ENCODE measurements around the gene PTPA. TPM values are rescaled to one million over a fixed set of nuclear protein-coding genes. Genes with fewer than 3 reads are reported as not detected.

Gene PTPA
- total RNA-seq, 4 donors from 2014 or later = 48.7 to 65.7 (median 51.9) TPM

GRCh38 chr9:129097671-129098306 is 13.4 kb upstream of the PTPA start:
- Histone ChIP-seq H3K27ac (no peak overlapping the region), H3K4me1 (no peaks in the 10 kb centered on the region), H3K4me3 (no peak overlapping the region), H3K9me3 (no peaks in the 10 kb centered on the region), H3K27me3 (no peaks in the 10 kb centered on the region), H3K36me3 (peaks cover 0 to 63% (median 0%) of the 10 kb centered on the region in 3 donors)
- no peak for DNase-seq
- no peak for TF ChIP-seq CTCF (IDR thresholded peaks at IDR 0.05)
- TF ChIP-seq POLR2A (IDR thresholded peaks at IDR 0.05) = no peak

- Histone ChIP-seq H3K27ac (no peak overlapping the region), H3K36me3 (peaks cover 0 to 63% (median 0%) of the 10 kb centered on the region in 3 donors), H3K4me3 (no peak overlapping the region), H3K4me1 (no peaks in the 10 kb centered on the region), H3K27me3 (no peaks in the 10 kb centered on the region), H3K9me3 (no peaks in the 10 kb centered on the region)
- no peak for TF ChIP-seq CTCF (IDR thresholded peaks at IDR 0.05)
- TF ChIP-seq POLR2A (IDR thresholded peaks at IDR 0.05) = no peak
- DNase-seq = no peak
Observed at GRCh38 chr9:129098328-129098727, 12.9 kb upstream of the PTPA start.

DNA sequence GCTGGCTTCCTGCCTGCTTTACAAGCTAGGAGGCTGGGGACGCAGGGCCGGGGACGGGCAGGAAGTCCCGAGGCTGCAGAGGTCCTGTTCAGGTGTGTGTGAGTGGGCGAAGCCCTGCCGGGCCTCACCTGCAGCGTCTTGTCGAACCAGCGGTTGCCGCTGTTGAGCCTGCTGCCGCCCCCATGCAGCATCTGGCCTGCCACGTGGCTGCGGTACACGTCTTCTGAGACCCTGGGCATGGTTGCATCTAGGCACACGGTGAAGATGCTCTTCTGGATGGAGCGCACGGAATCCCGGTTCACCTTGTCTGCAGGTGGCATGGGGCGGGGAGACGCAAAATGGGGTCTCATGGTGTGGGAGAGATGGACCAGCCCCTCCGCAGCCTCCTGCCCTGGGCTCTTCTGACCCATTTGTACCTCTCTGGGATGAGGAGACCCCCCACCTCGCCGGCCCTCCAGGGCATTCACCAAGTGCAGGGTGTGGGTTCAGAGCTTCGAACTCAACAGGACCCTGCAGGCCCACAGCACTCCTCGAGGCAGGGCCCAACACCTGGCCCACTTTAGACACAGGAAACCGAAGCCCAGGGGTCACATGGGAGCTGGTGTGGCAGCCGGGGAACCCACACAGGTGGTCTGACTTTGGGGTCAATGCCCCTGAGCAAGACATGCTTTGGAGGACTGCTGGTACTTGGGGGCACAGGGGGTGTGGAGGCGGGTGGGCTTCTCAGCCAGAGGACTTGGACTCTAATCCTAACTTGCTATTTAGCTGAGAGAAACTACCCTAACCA is 10.6 kb upstream of the PTPA start:
- Histone ChIP-seq H3K9me3 (no peaks in the 10 kb centered on the region), H3K36me3 (peaks cover 0 to 57% (median 0%) of the 10 kb centered on the region in 3 donors), H3K27ac (no peak overlapping the region), H3K4me3 (no peak overlapping the region), H3K4me1 (no peaks in the 10 kb centered on the region), H3K27me3 (no peaks in the 10 kb centered on the region)
- no peak for DNase-seq
- no peak for TF ChIP-seq CTCF (IDR thresholded peaks at IDR 0.05)
- TF ChIP-seq POLR2A (IDR thresholded peaks at IDR 0.05) = no peak

- Histone ChIP-seq H3K36me3 (peaks cover 0 to 56% (median 0%) of the 10 kb centered on the region in 3 donors), H3K4me3 (no peak overlapping the region), H3K27ac (no peak overlapping the region), H3K4me1 (no peaks in the 10 kb centered on the region), H3K27me3 (no peaks in the 10 kb centered on the region), H3K9me3 (no peaks in the 10 kb centered on the region)
- DNase-seq = no peak
- no peak for TF ChIP-seq POLR2A (IDR thresholded peaks at IDR 0.05)
- no peak for TF ChIP-seq CTCF (IDR thresholded peaks at IDR 0.05)
Observed at GRCh38 chr9:129101279-129101678, 9.9 kb upstream of the PTPA start.

DNA sequence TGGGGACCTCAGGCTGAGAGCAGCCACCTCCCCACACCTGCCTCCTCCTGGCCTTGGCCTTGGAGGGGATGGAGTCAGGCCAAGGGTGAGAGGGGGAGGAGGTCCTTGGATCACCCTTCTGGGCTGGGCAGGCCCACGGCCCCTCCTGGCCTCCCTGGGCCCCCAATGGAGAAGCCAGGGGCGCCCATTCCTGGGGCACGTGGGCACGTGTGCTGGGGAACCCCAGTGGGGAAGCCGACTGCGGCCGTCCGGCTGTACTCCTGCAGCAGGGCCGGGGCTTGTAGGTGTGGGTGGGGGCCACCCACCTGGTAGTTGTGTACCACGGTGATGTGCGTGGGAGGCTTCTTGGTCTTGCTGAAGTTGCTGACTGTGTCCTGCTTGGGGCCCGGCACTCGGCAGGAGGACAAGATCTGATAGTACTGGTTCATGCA is 9.1 kb upstream of the PTPA start:
- H3K36me3 ChIP-seq = peaks cover 0 to 55% (median 0%) of the 10 kb centered on the region in 3 donors
- H3K4me3 ChIP-seq = no peak overlapping the region
- no peaks in the 10 kb centered on the region for H3K9me3 ChIP-seq
- no peaks in the 10 kb centered on the region for H3K27me3 ChIP-seq
- TF ChIP-seq CTCF (IDR thresholded peaks at IDR 0.05) (no peak), POLR2A (IDR thresholded peaks at IDR 0.05) (no peak)
- DNase-seq = no peak
- H3K4me1 ChIP-seq = no peaks in the 10 kb centered on the region
- no peak overlapping the region for H3K27ac ChIP-seq

All from Peyer's patch (tissue), 4 donors.